Esophagus (tissue), 2 donors: ENCODE results near the gene MPI. TPM values are rescaled to one million over a fixed set of nuclear protein-coding genes. Genes with fewer than 3 reads are reported as not detected.
A peak's percentile ranks its signal among the peaks of the same experiment; 100 is the strongest.

Experiments used
- H3K27ac ChIP-seq, 2 donors: one replicate each; pipeline ENCODE4 v1.5.1; 2013; ENCODE audit warnings: low read depth in 2 of 2, mild to moderate bottlenecking in 2 of 2, inconsistent platforms in 1 of 2, low read length in 1 of 2, moderate library complexity in 1 of 2
- H3K27me3 ChIP-seq, 2 donors: one replicate each; pipeline ENCODE4 v1.6.1; 2013; ENCODE audit warnings: low read length in 2 of 2, control low read depth in 1 of 2, mild to moderate bottlenecking in 1 of 2; ENCODE audit not compliant: insufficient read depth in 2 of 2, control insufficient read depth in 1 of 2
- H3K36me3 ChIP-seq, 2 donors: one replicate each; pipeline ENCODE4 v1.6.1; 2013; ENCODE audit warnings: low read length in 1 of 2; ENCODE audit not compliant: control insufficient read depth in 2 of 2, insufficient read depth in 2 of 2
- H3K4me1 ChIP-seq, 2 donors: one replicate each; pipeline ENCODE4 v1.6.1; 2013; ENCODE audit warnings: low read length in 1 of 2; ENCODE audit not compliant: control insufficient read depth in 2 of 2, insufficient read depth in 2 of 2
- H3K4me3 ChIP-seq, 2 donors: one replicate each; pipeline ENCODE4 v1.5.1; 2013; ENCODE audit warnings: low read length in 2 of 2, mild to moderate bottlenecking in 2 of 2, low read depth in 1 of 2, moderate library complexity in 1 of 2
- H3K9me3 ChIP-seq, 2 donors: one replicate each; pipeline ENCODE4 v1.6.1; 2013; ENCODE audit warnings: mild to moderate bottlenecking in 2 of 2, low read depth in 1 of 2, low read length in 1 of 2, moderate library complexity in 1 of 2; ENCODE audit not compliant: control insufficient read depth in 2 of 2, insufficient read depth in 1 of 2
- WGBS, 2 donors: extraction: QIAGEN DNeasy Blood & Tissue Kit; methylation state at CpG; one replicate each; pipeline ENCODE4 v1.1.7; 2013; 5-methylcytosine and 5-hydroxymethylcytosine counted together
- polyA plus RNA-seq, 2 donors: library from polyadenylated mRNA; stranded (reverse); fragments of 200-250 nt; gene quantifications; one replicate each; pipeline ENCODE4 v1.2.3, GENCODE V29; 2013
- donor health status: healthy with polysubstance abuse.
- donor health status: Bipolar disorder and iron deficiency.

MPI gene
- polyA plus RNA-seq, 2 donors = 26.5 to 27.4 TPM

DNA sequence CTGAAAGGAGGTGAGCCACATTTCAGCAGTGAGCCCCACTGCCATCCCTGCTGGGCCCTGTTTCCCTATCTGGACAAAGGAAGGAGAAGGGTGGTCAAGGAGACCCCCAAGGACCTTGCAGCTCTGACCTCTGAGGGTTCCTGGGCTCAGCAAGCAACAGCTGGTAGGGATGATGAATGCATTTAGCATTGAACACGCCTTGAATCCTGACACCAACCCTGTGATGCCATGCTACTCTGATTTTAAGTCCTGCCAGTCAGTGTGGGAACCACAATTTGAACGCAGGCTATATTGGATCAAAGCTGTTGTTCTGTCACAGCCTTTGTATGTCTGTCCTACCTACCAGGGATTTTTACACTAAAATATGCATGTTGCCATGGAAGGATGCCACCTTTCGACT, 6.5 kb downstream of the MPI start:
- Histone ChIP-seq H3K36me3 (peaks cover 0 to 32% of the 10 kb centered on the region in 2 donors), H3K4me3 (no peak overlapping the region), H3K27ac (peak overlapping the region in 1 of 2 donors; percentile 51), H3K4me1 (peaks cover 0 to 11% of the 10 kb centered on the region in 2 donors), H3K27me3 (no peaks in the 10 kb centered on the region), H3K9me3 (no peaks in the 10 kb centered on the region)
- 75 to 82% methylated on average over 3 of the region's 3 CpGs for WGBS, 2 donors

DNA sequence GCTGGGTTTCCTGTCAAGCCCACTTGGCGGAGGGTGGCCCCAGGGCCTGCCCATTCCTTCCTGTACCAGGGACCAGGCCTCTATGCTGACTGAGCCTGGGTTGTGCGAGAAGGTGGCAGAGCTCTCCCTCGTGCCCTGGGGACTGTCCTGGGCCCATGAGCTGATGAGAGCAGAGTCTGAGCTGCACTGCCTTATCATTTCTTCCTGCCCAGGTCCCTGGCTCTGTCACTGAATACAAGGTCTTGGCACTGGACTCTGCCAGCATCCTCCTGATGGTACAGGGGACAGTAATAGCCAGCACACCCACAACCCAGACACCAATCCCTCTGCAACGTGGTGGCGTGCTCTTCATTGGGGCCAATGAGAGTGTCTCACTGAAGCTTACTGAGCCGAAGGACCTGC, 7.5 kb downstream of the MPI start:
- Histone ChIP-seq H3K9me3 (no peaks in the 10 kb centered on the region), H3K27me3 (no peaks in the 10 kb centered on the region), H3K27ac (peak overlapping the region in 1 of 2 donors; percentile 28), H3K4me3 (no peak overlapping the region), H3K36me3 (peaks cover 0 to 29% of the 10 kb centered on the region in 2 donors), H3K4me1 (peaks cover 0 to 13% of the 10 kb centered on the region in 2 donors)
- 78 to 87% methylated on average over 6 of the region's 6 CpGs for WGBS, 2 donors

DNA sequence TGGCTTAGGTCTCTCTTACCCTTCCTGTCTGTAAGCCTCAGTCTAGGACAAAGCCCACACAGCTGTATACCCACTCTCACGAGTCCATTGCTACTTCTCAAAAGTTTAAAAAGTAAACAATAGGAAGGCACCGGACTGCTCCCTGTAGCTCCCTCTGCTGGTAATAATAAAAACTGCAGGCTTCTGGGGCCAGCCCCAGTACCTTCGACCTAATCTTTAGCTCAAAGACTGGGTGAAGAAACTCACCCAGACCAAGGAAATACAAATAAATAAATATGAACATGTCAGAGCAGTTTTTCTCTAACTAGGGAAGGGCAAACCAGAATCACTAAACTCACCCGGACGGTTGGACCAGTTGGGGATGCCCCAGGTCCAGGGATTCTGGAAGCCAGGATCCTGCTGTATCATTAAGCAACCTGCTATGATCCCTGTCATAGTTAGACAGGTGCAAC, 11.8 kb downstream of the MPI start:
- Histone ChIP-seq H3K9me3 (no peaks in the 10 kb centered on the region), H3K36me3 (peaks cover 0 to 39% of the 10 kb centered on the region in 2 donors), H3K27me3 (no peaks in the 10 kb centered on the region), H3K4me1 (peaks cover 4 to 13% of the 10 kb centered on the region in 2 donors), H3K27ac (peak overlapping the region; percentile 69 to 72), H3K4me3 (no peak overlapping the region)
- 11 to 14% methylated on average over 5 of the region's 5 CpGs for WGBS, 2 donors

DNA sequence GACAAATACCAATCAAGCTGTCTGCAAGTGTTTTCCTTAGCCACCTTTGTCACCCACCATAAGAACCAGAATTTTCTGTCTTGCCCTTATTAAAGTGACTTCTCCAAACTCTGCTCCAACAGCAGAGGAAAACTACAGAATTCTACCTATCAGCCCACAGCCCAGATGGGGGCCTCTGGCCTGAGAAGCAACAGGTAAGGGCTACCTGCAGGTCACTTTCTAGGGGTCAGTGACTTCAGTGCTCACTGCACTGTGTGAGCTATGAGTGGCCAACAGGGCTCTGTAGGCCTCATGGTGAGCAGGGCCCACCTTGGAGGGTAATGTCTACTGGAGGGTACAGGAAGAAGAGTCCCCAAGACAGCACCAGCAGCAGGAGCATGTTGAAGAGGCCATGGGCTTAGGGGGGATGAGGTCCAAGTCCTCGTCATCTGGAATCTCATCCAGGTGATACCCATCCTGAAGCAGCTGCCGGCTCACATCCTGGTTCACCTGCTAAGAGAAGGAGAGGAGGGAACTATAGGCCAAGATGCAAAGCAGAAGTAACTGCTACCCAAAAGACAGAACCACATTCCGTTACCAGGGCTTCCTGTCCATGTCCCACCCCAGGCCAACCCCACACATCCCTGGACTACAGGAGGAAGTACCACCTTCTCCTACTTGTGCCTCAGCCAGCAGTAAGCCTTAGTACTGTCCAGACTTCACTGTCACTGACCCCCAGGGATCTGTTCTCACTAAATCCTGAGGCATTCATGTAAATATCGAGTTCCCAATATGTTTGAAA, 12.6 kb downstream of the MPI start:
- WGBS, 2 donors = 90 to 91% methylated on average over 4 of the region's 4 CpGs
- Histone ChIP-seq H3K4me1 (peaks cover 4 to 16% of the 10 kb centered on the region in 2 donors), H3K36me3 (peaks cover 0 to 34% of the 10 kb centered on the region in 2 donors), H3K4me3 (no peak overlapping the region), H3K27ac (peak overlapping the region; percentile 6 to 72), H3K9me3 (no peaks in the 10 kb centered on the region), H3K27me3 (no peaks in the 10 kb centered on the region)

DNA sequence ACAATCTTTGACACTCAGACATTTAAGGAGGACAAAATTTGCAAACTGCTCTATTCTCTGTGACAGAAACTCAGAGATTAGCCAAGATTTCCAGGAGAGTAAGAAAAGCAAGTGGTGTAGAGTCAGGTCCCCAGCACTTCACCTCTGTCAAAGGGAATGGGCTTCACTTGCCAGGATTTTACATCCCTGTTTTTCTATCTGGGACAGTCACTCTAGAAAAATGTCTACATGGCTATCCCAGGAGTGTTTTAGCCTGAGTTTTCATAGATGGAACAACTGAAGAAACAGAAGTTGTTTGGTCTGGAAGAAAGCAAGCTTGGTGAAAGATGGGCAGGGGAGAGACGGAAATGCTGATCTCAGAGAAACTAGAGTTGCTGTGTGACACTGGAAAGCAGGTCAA, 13.8 kb downstream of the MPI start:
- Histone ChIP-seq H3K27me3 (no peaks in the 10 kb centered on the region), H3K4me3 (no peak overlapping the region), H3K9me3 (no peaks in the 10 kb centered on the region), H3K27ac (no peak overlapping the region), H3K4me1 (peaks cover 4 to 16% of the 10 kb centered on the region in 2 donors), H3K36me3 (peaks cover 0 to 30% of the 10 kb centered on the region in 2 donors)
- 91 to 94% methylated on average over 1 of the region's 1 CpG for WGBS, 2 donors

DNA sequence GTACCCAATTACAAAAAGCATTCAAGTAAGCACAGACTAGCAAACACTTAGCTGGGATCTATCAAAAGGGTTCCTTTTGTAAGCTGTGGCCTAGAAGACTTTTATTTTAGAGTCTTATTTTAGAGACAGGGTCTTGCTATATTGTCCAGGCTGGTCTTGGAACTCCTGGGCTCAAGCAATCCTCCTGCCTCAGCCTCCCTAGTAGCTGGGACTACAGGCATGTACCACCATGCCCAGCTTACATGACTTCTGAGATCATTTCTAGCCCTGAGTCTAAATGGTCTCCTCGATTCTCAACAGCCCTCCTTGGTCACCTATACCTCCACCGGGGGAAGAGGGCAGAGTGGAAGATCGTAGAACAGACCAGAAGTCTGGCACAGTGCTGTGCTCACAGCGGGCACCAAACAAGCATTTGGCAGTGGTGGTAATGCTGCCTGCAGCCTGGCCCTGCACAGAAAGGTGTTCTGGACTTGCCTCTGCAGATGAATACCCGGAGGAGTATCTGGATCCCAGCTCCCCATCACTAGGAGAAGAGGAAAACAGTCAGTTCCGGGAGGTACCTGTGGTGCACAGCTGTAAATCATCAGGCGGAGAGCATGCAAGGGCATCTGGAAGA, 14.5 kb downstream of the MPI start:
- peaks cover 4 to 16% of the 10 kb centered on the region in 2 donors for H3K4me1 ChIP-seq
- WGBS, 2 donors = 90 to 96% methylated on average over 7 of the region's 7 CpGs

DNA sequence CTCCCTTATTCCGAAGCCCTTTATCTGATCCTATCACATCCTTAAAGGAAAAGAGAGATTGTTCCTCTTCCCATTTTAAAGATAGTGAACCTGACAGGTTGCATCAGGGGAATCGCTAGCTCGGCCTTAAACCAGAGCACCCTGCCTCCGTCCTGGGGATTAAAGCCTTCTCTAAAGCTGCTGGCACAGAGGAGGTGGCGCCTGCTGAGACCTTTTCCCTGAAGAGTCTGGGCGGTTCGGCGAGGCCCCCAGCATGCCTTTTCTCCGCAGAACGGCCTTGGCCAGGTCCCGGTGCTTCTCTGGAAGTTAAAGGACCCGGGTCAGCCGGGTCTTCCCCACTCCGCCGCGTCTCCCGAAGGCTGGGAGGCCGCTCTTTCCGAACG, 16.2 kb downstream of the MPI start:
- 0% methylated on average over 20 of the region's 20 CpGs for WGBS, 2 donors
- H3K4me1 ChIP-seq = peaks cover 4 to 16% of the 10 kb centered on the region in 2 donors
- no peaks in the 10 kb centered on the region for H3K9me3 ChIP-seq
- H3K36me3 ChIP-seq = peaks cover 0 to 16% of the 10 kb centered on the region in 2 donors
- H3K27ac ChIP-seq = peak overlapping the region; percentile 92 to 93
- peak overlapping the region; percentile 82 to 83 for H3K4me3 ChIP-seq
- H3K27me3 ChIP-seq = no peaks in the 10 kb centered on the region

More for the DNA sequence above, 14.5 kb downstream of the MPI start:
- Histone ChIP-seq H3K27me3 (no peaks in the 10 kb centered on the region), H3K36me3 (peaks cover 0 to 30% of the 10 kb centered on the region in 2 donors), H3K4me3 (peak overlapping the region in 1 of 2 donors; percentile 82), H3K27ac (no peak overlapping the region), H3K9me3 (no peaks in the 10 kb centered on the region)

DNA sequence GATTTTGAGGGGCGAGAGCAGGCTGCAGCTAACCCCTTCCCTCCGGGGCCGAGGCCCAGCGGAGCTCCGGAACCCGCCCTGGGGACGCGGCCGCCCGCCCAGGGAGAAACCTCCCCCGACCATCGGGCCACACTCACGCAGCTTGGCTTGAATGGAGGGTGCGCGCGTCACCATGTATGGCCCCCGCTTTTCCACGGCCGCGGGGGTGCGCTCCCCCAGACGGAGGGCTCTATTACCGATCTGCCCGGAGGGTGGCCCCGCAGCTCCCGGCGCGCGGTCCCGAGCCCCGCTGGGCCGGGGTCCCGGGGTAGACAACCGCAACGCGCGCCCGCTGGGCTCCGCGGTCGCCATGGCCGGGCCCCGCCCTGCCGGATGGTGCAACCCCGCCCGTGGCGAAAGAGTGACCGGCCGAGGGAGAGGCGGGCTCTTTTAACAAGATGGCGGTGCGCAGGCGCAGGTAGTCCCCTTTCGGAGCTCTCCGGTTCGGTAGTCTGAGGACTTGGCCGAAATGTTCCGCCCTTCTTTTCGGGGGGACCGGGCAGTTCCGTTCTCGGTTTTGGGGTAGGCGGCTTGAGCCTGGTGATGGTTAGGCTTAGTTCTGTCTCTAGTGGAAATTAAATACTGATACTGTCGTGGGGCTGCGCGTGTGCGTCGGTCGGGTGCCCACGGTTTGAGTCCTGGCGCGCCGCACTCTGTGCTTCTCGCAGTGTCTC, 16.8 kb downstream of the MPI start, which contains the start of gene FAM219B:
TSS of gene FAM219B (minus strand) at position 402 of the 713 bp plus-strand sequence. CDS start at position 351, 51 bp downstream.
- H3K27me3 ChIP-seq = no peaks in the 10 kb centered on the region
- WGBS, 2 donors = 0 to 1% methylated on average over 74 of the region's 74 CpGs
- peak within 1 kb of the TSS; percentile 82 to 83 for H3K4me3 ChIP-seq
- H3K27ac ChIP-seq = peak within 1 kb of the TSS; percentile 92 to 93
- H3K4me1 ChIP-seq = peaks cover 4 to 16% of the 10 kb centered on the region in 2 donors
- no peaks in the 10 kb centered on the region for H3K9me3 ChIP-seq
- H3K36me3 ChIP-seq = peaks cover 0 to 16% of the 10 kb centered on the region in 2 donors

DNA sequence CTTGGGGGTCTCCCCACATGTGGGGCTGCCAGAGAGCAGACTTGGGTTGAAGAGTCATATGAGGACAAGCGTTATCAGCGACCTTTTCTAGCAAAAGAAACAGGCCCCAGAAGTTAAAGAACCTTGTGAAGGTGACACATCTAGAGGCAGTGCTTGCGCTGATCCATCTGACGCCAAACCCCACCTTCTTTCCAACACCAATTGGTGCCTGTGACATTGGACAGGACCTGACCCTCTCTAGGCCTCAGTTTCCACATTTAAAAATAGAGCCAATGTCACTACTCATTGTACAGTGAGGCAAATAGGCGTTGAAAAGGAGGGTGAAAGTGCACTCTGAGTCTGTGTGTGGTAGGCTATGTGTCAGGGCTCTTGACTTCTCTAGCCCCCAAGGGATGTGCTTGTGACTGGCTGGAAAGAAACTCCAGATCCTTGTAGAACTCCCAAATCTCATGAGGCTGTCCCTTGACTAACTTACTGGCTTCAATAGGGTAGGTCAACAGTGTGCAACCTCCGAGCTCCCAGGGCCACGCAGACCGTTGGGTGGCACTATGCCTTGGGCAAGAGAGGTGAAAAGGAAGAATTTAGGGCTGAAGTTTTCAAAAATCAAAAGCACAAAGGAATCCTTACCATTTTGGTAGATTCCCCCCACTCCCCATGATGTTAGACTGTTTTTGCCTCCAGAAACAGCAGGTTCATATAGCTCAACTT, 17.5 kb downstream of the MPI start:
- WGBS, 2 donors = 42 to 45% methylated on average over 8 of the region's 8 CpGs
- Histone ChIP-seq H3K27me3 (no peaks in the 10 kb centered on the region), H3K27ac (peak overlapping the region; percentile 92 to 93), H3K4me3 (peak overlapping the region; percentile 82 to 83), H3K36me3 (peaks cover 0 to 16% of the 10 kb centered on the region in 2 donors), H3K9me3 (no peaks in the 10 kb centered on the region), H3K4me1 (peaks cover 4 to 15% of the 10 kb centered on the region in 2 donors)
